Suppressor macrophage treated with lipopolysaccharide for 1 hour (primary cell): ENCODE data around the gene MIGA2.
"Not testable (repeated sequence)": the region's sequence is repeated elsewhere in the genome, so short reads cannot be mapped to it uniquely, and the experiment has no call there.

Source experiments
- DNase-seq, 3 donors: peaks; one replicate each; pipeline ENCODE4 v3.0.0-alpha.2; 2020 to 2022

Gene MIGA2

GRCh38 chr9:129011761-129012181 is 24.7 kb upstream of the MIGA2 start:
- no peak for DNase-seq

- no peak for DNase-seq
These were observed 24.1 kb upstream of the MIGA2 start for GRCh38 chr9:129012343-129012742.

- no peak for DNase-seq
These were observed 23.5 kb upstream of the MIGA2 start for GRCh38 chr9:129012893-129013448.

GRCh38 chr9:129013674-129014073 is 22.8 kb upstream of the MIGA2 start:
- no peak for DNase-seq

GRCh38 chr9:129014124-129014523 is 22.3 kb upstream of the MIGA2 start:
- no peak for DNase-seq

GRCh38 chr9:129014608-129015007 is 21.8 kb upstream of the MIGA2 start:
- no peak for DNase-seq

GRCh38 chr9:129021091-129021490 is 15.3 kb upstream of the MIGA2 start:
- no peak for DNase-seq

- no peak for DNase-seq
These were observed 14.4 kb upstream of the MIGA2 start for GRCh38 chr9:129022037-129022436.

- no peak for DNase-seq
These were observed 13.2 kb upstream of the MIGA2 start for GRCh38 chr9:129023036-129023907.

- no peak for DNase-seq
These were observed 12.6 kb upstream of the MIGA2 start for GRCh38 chr9:129023908-129024233.

GRCh38 chr9:129026442-129027223 is 9.8 kb upstream of the MIGA2 start:
- DNase-seq = no peak

- DNase-seq = no peak
These were observed 9.2 kb upstream of the MIGA2 start for GRCh38 chr9:129027224-129027684.

- DNase-seq = no peak
These were observed 8.7 kb upstream of the MIGA2 start for GRCh38 chr9:129027685-129028191.

- DNase-seq = peak; percentile 95 to 99 (median 98)
These were observed 8.0 kb upstream of the MIGA2 start, which contains the start of gene SH3GLB2 for GRCh38 chr9:129028192-129028966. Gene SH3GLB2 (minus strand): TSS chr9:129028331. CDS start chr9:129028154, 177 bp downstream.

GRCh38 chr9:129030191-129030590 is 6.2 kb upstream of the MIGA2 start:
- DNase-seq = no peak

GRCh38 chr9:129031514-129031913 is 4.9 kb upstream of the MIGA2 start:
- no peak for DNase-seq

GRCh38 chr9:129032541-129033159 is 3.8 kb upstream of the MIGA2 start:
- no peak for DNase-seq

- DNase-seq = no peak
These were observed 3.2 kb upstream of the MIGA2 start for GRCh38 chr9:129033216-129033615.

GRCh38 chr9:129035838-129036237 is 588 bp upstream of the MIGA2 start:
- not testable (repeated sequence) for DNase-seq

GRCh38 chr9:129036923-129037766 is 719 bp downstream of the MIGA2 start:
- no peak for DNase-seq

GRCh38 chr9:129037767-129038098 is 1.3 kb downstream of the MIGA2 start:
- no peak for DNase-seq
